Activated T-helper 1 cell treated with anti-CD3 and anti-CD28 coated beads, Interleukin-2, amount 50 U/mL, for 16 hours (primary cell): ENCODE results near the gene MDFIC.

ENCODE experiments used
- DNase-seq, 2 donors: peaks; one replicate each; pipeline ENCODE4 v3.0.0-alpha.2; 2020; ENCODE audit warnings: low read depth in 1 of 2, low spot score in 1 of 2

MDFIC gene

DNA sequence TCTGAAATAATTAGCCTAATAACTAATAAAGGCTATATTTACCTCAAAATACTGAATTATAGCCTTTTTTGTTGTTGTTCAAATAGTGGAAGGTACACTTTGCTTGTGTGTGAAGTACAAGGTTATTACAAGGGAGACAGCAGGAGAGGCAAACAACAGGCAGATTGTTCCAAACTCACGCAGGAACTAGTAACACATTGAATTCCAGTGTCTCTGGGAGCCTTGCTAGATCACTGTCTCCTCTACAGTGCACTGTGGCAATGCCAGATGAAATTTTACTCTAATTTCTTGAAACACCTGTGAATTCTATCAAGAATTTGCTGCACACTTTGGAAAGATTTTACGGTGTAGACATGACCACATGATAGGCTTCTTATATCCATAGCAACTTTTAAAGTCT lies 112.6 kb downstream of the MDFIC start:
- no peak for DNase-seq

DNA sequence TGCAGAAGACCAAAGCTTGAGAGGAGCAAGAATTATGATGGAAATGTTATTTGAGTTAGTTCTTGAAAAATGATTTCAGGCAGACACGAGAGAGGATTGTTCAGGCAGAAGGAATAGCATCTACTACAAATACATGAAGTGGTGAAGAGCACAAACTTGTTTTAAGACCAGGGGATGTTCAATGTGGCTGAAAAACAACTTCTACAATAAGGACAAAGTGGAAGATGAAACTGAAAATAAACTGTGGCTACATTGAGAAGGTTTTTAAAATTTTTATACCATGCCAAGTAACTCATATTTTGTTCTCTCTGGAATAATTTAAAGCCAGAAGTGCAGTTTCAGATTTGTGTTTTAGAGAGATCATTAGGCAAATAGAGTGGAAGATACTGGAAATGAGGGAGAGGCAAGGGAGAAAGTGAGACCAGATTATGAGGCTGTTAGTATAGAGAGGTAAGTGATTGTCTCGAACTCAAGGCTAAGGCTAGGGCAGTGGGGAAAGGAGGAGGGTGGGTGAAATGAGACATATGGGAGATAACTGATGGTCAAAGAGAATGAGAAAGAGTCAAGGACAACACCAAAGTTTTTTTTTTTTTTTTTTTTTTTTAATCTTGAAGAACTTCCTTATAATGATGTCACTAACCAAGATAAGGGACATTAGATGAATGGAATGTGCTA lies 115.4 kb downstream of the MDFIC start:
- DNase-seq = no peak

DNA sequence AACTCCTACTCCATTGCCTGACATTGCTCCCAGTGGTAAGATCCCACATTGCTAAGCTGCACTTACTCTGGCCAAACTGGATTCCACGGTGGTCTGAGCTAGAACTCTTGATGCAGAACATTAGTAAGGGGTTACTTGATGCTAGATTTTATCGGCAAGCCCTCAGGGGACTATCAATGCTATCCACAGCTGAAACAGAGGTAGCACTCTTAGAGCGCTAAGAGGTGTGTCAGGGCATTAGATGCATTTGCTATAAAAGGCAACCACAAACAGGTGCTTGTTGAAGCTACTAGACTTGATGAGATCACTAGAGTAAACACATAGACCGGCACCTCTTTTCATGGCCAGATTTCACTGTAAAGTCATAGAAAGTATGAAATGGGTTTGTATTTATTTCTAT lies 116.3 kb downstream of the MDFIC start:
- DNase-seq = no peak

DNA sequence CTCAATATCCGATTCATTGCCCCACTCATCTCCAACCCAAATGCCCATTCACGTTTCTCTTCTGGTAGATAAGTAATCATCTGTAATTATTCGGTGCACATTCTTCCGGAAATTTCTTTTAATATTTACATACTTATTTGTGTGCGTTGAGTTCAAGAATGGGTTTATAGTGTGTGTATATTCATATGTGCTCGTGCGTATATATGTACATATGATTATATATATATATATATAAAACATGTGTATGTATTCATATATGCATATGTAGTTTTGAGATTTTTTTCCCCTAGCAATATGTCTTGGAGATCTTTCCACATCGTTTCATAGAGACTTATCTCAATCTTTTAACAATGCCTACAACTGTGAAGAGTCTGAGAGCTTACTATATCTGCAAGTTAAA lies 118.2 kb downstream of the MDFIC start:
- no peak for DNase-seq

DNA sequence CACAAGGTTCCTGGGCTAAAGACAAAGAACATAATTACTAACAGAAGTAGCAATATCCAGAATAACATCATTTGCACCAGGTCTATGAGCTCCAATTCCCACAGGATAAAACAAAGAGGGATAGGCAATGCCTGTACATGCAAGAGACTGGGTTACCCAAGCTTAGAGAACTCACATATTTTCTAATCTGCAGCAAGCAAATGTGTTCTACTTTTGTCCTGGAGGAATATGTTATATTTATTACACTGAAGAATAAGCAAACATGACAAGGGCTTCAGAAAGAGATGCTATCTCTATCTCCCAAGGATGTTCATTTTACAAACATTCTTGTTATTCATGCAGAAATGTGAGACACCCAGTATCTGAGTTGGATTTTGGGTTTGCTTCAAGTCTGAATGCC lies 118.6 kb downstream of the MDFIC start:
- DNase-seq = no peak

- DNase-seq = no peak
Measured at GRCh38 chr7:115042596-115042995, 120.7 kb downstream of the MDFIC start.

DNA sequence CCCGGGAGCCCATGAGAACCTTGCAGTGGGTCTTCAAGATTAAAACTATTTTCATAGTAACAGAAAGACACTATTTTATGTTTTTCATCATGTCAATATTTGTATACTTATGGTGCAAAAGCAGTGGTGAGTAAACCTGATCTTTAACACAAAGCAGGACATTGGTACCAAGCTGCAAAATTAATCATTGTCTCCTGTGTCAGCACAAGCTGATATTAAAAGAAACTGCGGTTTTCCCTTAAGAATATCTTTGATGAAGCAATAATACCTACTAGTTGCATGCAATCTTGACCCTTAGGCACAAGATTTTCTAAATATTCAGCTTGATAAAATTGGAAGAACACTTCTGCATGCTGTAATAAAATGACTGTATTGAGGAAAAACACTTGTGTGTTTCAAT lies 121.7 kb downstream of the MDFIC start:
- DNase-seq = no peak

DNA sequence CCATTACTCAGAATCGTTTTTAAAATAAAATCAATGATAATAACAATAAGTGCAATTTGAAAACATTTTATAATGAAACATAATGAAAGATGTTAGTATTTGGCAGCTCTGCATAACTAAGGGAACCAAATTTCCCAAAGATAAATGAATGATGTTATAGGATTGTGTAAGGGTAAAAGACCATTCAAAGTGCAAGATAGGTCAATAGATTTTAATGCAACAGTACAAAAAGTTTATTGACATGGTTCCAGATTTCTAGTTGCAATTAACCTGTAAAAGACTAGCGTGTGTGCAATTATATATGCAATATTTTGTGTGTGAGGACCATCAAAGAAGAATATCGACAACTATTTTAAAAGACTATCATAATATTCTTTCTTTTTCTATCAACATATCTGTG lies 122.3 kb downstream of the MDFIC start:
- DNase-seq = no peak

GRCh38 chr7:115047958-115048720 lies 126.2 kb downstream of the MDFIC start:
- no peak for DNase-seq

- no peak for DNase-seq
Measured at GRCh38 chr7:115052706-115053105, 130.8 kb downstream of the MDFIC start.

DNA sequence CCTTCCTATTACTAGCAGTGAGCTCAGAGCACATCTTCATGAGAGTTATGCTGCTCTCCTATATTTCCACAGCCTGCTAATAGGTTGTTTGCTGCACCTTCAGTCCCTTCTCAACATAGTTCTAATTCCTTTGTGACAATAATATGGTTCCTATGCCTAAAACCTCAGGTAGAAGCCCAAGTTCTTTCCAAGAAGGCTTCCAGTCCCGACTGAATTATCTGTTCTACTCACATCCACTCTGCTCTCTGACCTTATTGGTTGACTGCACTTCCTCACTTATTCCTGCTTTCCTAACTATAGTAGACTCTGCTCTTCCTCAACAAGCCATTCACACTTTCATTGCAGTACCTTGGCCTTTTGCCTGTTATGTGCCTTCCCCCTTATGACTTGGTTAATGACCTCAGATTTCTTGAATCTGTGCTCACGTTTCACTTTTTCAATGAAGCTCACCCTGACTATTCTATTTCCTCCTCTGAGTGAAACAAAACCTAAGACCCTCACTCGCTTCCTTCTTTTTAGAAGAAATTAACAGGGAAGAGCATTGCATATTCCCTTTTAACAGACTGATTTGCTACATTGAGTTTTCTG lies 132.7 kb downstream of the MDFIC start:
- no peak for DNase-seq

GRCh38 chr7:115056019-115056418 lies 134.1 kb downstream of the MDFIC start:
- DNase-seq = no peak

GRCh38 chr7:115058726-115059125 lies 136.8 kb downstream of the MDFIC start:
- no peak for DNase-seq

- DNase-seq = no peak
Measured at GRCh38 chr7:115059321-115059720, 137.4 kb downstream of the MDFIC start.

DNA sequence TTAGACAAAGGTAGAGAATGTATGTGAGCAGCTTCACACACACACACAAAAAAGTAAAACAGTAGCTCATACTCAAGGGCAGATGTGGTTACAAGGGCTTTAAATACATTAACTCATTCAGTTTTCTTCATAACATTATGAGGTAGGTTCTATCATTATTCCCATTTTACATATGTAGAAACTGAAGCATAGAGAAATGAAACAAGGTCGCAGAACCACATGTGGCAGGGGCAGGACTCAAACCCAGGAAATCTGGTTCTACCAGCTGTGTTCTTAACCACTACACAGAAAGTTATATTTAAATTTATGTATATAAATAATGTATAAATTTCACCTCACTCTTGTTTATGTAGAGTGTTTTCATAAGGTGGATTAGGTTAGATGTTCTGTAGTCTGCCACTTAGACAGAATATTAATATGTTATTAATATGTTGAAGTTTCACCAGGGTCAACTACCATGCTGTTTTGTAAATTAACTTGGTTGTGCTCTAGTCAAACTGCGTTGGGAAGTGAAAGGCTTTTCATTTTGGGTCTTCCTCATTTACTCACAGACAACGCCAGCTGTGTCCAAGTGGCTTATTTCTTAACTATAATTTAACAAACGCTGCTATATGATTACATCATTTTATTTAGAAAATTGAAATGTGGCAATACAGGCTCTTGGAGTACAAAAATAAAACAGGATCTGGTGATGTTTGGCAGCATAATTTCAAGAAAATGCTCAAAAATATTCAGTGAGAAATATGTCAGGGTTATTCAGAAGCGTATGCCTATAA lies 138.4 kb downstream of the MDFIC start:
- DNase-seq = no peak

DNA sequence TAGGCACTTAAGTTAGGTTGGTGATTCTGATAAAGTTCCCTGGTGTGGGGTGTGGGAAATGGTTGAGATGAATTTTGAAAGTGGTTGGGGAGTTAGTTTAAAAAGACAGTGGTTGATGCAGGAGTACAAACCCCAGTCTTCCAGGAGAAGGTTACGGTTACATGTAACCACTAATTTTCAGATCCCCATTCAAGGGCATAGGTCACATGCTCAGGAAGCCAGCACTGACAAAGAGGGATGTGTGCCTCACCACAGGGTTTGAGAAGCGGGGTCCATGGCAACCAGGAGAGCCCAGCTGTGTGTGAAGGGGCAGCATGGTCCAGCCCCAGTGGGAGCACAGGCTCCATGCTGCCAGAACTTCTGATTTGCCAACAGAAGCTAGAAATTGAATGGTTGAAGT lies 144.2 kb downstream of the MDFIC start:
- DNase-seq = no peak

DNA sequence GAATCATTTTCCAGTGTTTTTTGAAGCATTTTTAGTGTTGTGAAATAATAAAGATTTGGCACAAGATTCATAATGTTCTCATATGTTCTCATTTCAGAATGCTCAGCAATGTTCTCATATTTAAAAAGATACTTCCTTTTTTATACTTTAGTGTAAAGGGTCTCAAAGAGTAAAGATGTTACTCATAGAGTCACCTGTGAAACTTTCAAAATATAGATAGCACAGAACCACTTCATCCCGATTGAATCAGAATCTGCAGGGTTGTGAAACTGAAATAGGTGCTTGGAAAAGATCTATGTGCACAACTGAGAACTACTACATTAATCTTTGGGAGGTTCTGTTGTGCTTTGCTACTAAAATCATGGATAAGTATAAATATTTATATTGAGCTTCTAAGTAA lies 144.7 kb downstream of the MDFIC start:
- DNase-seq = no peak

GRCh38 chr7:115068220-115068619 lies 146.3 kb downstream of the MDFIC start:
- DNase-seq = no peak
